Transverse colon (tissue), 4 donors: ENCODE data around the gene TSR2. TPM values are rescaled to one million over a fixed set of nuclear protein-coding genes. Genes with fewer than 3 reads are reported as not detected.

Experiments
- DNase-seq: peaks from one replicate; pipeline ENCODE4 v3.0.0-alpha.2; 2019
- H3K27ac ChIP-seq, 4 donors: fragments of 200-600 bp; sonication (generic); 2 replicates each; pipeline ENCODE4 v1.5.1; 2016 to 2018; ENCODE audit warnings: inconsistent platforms in 4 of 4
- H3K27me3 ChIP-seq: fragments of 200-600 bp; sonication (generic); 2 replicates; pipeline ENCODE4 v1.5.1; 2017; ENCODE audit warnings: inconsistent platforms
- H3K36me3 ChIP-seq, 4 donors: fragments of 200-600 bp; sonication (generic); 2 replicates each; pipeline ENCODE4 v1.5.1; 2017 to 2019; ENCODE audit warnings: inconsistent platforms in 4 of 4
- H3K4me1 ChIP-seq, 4 donors: fragments of 200-600 bp; sonication (generic); 2 replicates each; pipeline ENCODE4 v1.5.1; 2017 to 2020; ENCODE audit warnings: inconsistent platforms in 4 of 4
- H3K4me3 ChIP-seq, 4 donors: fragments of 200-600 bp; sonication (generic); 1 replicate in 1 of 4; 2 replicates in 3 of 4; pipeline versions ENCODE4 v1.5.1 to v1.6.1; 2017 to 2019; ENCODE audit warnings: inconsistent platforms in 4 of 4
- H3K9me3 ChIP-seq, 2 donors: fragments of 200-600 bp; sonication (generic); 2 replicates each; pipeline ENCODE4 v1.5.1; 2017 to 2019; ENCODE audit warnings: inconsistent platforms in 2 of 2
- EP300 ChIP-seq: sonication (generic); formaldehyde crosslinking; IDR thresholded peaks from one replicate; pipeline ENCODE4 v1.6.1; 2017; ENCODE audit warnings: antibody characterized with exemption, low read depth
- POLR2A ChIP-seq: fragments of 450-650 bp; IDR thresholded peaks from one replicate; pipeline ENCODE4 v1.6.1; 2016; ENCODE audit warnings: antibody characterized with exemption, mild to moderate bottlenecking, moderate library complexity
- POLR2AphosphoS5 ChIP-seq, 3 donors: sonication (generic); formaldehyde crosslinking; IDR thresholded peaks; one replicate each; pipeline ENCODE4 v1.6.1; 2016; ENCODE audit warnings: antibody characterized with exemption in 3 of 3
- WGBS, 2 donors: methylation state at CpG; one replicate each; pipeline ENCODE4 v1.1.5; 2018; ENCODE audit warnings: low coverage in 1 of 2; 5-methylcytosine and 5-hydroxymethylcytosine counted together
- in situ Hi-C, 4 donors: fragments of 200-750 bp; cut with MboI; loops; one replicate each; pipeline versions ENCODE4 v1.15.0 to v1.15.1; 2017; ENCODE audit warnings: low sequenced_read_pairs in 3 of 4, low pct_ligation_motif_present in 1 of 4, low pct_unique_long_range_greater_than_20kb in 1 of 4
- intact Hi-C: fragments of 100-400 bp; cut with DNase I; formaldehyde crosslinking; loops from one replicate; pipeline ENCODE4 v1.15.1; 2023; ENCODE audit warnings: low total_unique reads
- total RNA-seq, 4 donors: library from RNA; depleted of rRNA; stranded (reverse); fragments of >200 nt; gene quantifications; one replicate each; pipeline ENCODE4 v1.1.0, GENCODE V29; 2016
- TF ChIP-seq, protein P1 (sequence below), 5 experiments: fragments of 200-600 bp in 3 of 5; fragments of 450-650 bp in 2 of 5; sonication (generic) in 3 of 5; IDR thresholded peaks; 1 replicate in 2 of 5; 2 replicates in 3 of 5; pipeline ENCODE4 v1.5.1; 2016 to 2017; ENCODE audit warnings: antibody characterized with exemption in 5 of 5, inconsistent platforms in 3 of 5, mild to moderate bottlenecking in 2 of 5, moderate library complexity in 1 of 5

Gene TSR2
- total RNA-seq, 4 donors from 2014 or later = 7.6 to 18.1 (median 17.9) TPM

DNA sequence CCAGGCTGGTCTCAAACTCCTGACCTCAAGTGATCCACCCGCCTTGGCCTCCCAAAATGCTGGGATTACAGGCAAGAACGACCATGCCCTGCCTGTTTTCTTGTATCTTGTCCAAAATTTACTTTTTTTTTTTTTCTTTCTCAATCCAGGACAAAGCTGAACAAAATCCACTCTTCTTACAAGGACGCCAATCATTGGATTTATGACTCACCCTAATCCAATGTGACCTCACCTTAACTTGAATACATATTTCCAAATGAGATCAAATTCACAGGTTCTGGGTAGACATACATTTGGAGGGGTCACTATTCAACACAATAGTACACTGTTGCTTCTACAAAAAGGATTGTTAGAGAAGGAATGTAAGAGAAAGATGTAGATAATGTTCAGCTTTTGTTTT lies 18.0 kb upstream of the TSR2 start:
- intact Hi-C loops = no loop called here

DNA sequence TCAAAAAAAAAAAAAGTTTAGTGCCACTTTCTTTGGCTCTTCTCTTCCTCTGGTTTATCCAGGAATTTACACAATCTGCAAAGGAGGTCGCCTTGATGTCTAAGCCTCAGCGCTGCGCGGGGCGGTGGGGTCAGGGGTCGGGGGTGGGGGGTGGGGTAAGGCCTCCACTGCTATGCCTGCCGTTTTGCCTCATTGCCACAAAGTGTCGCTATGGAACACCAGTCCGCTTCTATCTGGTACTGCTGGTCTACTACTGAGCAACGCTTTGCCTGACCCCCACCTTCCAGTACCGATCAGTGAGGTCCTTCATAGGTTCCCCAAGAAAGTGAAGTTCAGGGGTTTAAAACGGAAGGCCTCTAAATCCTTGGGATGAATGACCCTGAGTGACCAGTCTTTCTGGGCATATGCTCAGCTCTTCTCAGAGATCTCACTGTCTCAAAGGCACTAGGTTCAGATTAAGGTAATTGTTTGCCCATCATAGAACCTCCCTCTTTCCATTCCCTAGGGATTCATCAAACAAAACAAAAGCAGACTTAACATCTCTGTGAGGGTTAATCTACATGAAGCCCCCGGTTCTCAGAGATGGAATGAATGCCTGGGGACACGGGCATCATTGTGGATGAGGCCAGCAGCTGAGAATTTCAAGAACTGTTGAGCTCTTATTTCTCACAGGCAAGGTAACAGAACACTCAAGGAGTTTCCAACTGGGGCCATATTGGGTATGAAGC lies 16.9 kb upstream of the TSR2 start:
- Histone ChIP-seq H3K27ac (no peak overlapping the region), H3K27me3 (no peaks in the 10 kb centered on the region), H3K36me3 (no peaks in the 10 kb centered on the region), H3K4me3 (no peak overlapping the region), H3K9me3 (no peaks in the 10 kb centered on the region), H3K4me1 (no peaks in the 10 kb centered on the region)
- in situ Hi-C loops (no loop called here), intact Hi-C loops (no loop called here)
- DNase-seq = no peak
- TF ChIP-seq EP300 (no peak), POLR2A (no peak), POLR2AphosphoS5 (IDR thresholded peaks at IDR 0.05) (no peak)
- TF ChIP-seq, protein P1, sequence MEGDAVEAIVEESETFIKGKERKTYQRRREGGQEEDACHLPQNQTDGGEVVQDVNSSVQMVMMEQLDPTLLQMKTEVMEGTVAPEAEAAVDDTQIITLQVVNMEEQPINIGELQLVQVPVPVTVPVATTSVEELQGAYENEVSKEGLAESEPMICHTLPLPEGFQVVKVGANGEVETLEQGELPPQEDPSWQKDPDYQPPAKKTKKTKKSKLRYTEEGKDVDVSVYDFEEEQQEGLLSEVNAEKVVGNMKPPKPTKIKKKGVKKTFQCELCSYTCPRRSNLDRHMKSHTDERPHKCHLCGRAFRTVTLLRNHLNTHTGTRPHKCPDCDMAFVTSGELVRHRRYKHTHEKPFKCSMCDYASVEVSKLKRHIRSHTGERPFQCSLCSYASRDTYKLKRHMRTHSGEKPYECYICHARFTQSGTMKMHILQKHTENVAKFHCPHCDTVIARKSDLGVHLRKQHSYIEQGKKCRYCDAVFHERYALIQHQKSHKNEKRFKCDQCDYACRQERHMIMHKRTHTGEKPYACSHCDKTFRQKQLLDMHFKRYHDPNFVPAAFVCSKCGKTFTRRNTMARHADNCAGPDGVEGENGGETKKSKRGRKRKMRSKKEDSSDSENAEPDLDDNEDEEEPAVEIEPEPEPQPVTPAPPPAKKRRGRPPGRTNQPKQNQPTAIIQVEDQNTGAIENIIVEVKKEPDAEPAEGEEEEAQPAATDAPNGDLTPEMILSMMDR (IDR thresholded peaks at IDR 0.05) = no peak
- 65% methylated on average over 14 of the region's 14 CpGs; no CpG with 5 or more reads in 1 of the 2 donors for WGBS, 2 donors

More for the DNA sequence above, 18.0 kb upstream of the TSR2 start:
- 67 to 100% methylated on average over 1 to 3 of the region's 3 CpGs for WGBS, 2 donors
- Histone ChIP-seq H3K27me3 (no peaks in the 10 kb centered on the region), H3K4me3 (no peak overlapping the region), H3K27ac (no peak overlapping the region), H3K9me3 (no peaks in the 10 kb centered on the region), H3K4me1 (no peaks in the 10 kb centered on the region), H3K36me3 (no peaks in the 10 kb centered on the region)
- in situ Hi-C loops = no loop called here
- no peak for DNase-seq
- TF ChIP-seq, protein P1 (IDR thresholded peaks at IDR 0.05) = no peak
- TF ChIP-seq POLR2AphosphoS5 (IDR thresholded peaks at IDR 0.05) (no peak), EP300 (no peak), POLR2A (no peak)

DNA sequence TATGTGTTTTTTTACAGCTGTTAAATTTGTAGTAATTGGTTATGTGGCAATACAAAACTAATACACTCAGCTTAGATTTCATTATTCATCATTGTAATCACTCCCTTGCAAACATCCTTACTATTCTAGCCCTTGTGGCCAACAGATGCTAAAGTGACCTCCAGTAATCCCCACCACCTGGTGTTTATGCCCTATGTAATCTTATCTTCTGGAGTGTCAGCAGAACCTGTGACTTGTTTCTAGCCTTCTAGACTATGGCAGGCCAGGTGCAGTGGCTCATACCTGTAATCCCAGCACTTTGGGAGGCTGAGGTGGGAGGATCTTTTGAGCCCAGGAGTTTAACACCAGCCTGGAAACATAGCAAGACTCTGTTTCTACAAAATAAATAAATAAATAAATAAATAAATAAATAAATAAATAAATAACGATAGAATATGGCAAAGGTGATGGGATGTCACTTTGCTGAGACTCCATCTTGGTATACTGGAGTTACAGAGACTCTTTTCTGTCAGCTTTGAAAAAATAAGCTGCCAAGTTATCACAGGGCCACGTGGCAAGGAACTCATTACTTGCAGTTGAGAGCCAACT lies 12.3 kb upstream of the TSR2 start:
- Histone ChIP-seq H3K4me3 (no peak overlapping the region), H3K9me3 (no peaks in the 10 kb centered on the region), H3K27ac (no peak overlapping the region), H3K36me3 (no peaks in the 10 kb centered on the region), H3K4me1 (no peaks in the 10 kb centered on the region), H3K27me3 (no peaks in the 10 kb centered on the region)
- whole genome bisulfite sequencing, 2 donors = 49 to 80% methylated on average over 1 to 2 of the region's 2 CpGs
- TF ChIP-seq EP300 (no peak), POLR2AphosphoS5 (IDR thresholded peaks at IDR 0.05) (no peak), POLR2A (no peak)
- TF ChIP-seq, protein P1 (IDR thresholded peaks at IDR 0.05) = no peak
- intact Hi-C loops (no loop called here), in situ Hi-C loops (loop anchor here in 1 of 4 donors (25.0 kb wide), 1 partner anchor 384 kb away; the partner anchor contains the start of gene MAGED2)
- no peak for DNase-seq

DNA sequence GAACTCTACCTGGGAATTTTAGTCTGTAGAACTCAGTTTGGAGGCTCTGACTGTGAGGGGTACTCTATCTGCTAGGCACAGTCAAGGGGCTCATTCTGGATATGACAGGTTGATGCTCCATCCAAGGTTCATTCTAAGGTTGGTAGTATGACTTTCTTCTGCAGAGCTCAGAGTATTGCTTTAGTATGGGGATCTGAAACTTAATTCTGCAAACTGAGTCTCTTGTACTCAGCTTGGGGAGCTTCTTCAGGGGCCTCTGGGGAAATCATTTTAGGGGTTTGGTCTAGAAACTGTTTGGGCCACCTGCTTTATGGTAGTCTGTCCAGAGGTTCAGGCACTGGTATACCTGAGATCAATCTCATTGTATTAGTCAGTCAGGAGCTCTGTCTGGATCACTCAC lies 9.7 kb upstream of the TSR2 start:
- no peaks in the 10 kb centered on the region for H3K9me3 ChIP-seq
- TF ChIP-seq, protein P1 (IDR thresholded peaks at IDR 0.05) = no peak
- no peak for TF ChIP-seq POLR2A
- no peak for TF ChIP-seq POLR2AphosphoS5 (IDR thresholded peaks at IDR 0.05)
- no peak for TF ChIP-seq EP300
- no peak overlapping the region for H3K27ac ChIP-seq
- DNase-seq = no peak
- no peaks in the 10 kb centered on the region for H3K4me1 ChIP-seq
- no peaks in the 10 kb centered on the region for H3K27me3 ChIP-seq
- intact Hi-C loops (no loop called here), in situ Hi-C loops (loop anchor here in 1 of 4 donors (25.0 kb wide), 1 partner anchor 382 kb away; the partner anchor contains the start of gene MAGED2)
- H3K4me3 ChIP-seq = no peak overlapping the region
- H3K36me3 ChIP-seq = no peaks in the 10 kb centered on the region
